ENCODE results near the gene CDCA5.

The CDCA5 gene

GRCh38 chr11:65083834-65084597 lies at the start of gene CDCA5, which contains the start of gene ZFPL1:
CDCA5 (minus strand) TSS chr11:65084040; CDS start chr11:65083978, 62 bp downstream.
ZFPL1 (plus strand) TSS chr11:65084222; CDS start chr11:65084699, 477 bp downstream.
- DNase-seq = peak; percentile 96

GRCh38 chr11:65132988-65133700 lies 49.3 kb upstream of the CDCA5 start:
- DNase-seq = peak; percentile 55

GRCh38 chr11:65132238-65132987 lies 48.6 kb upstream of the CDCA5 start:
- DNase-seq = no peak

- no peak for DNase-seq
Observed at GRCh38 chr11:65131895-65132237, 48.0 kb upstream of the CDCA5 start.

- DNase-seq = no peak
Observed at GRCh38 chr11:65131417-65131776, 47.6 kb upstream of the CDCA5 start.

- DNase-seq = no peak
Observed at GRCh38 chr11:65130631-65131416, 47.0 kb upstream of the CDCA5 start.

GRCh38 chr11:65129649-65130441 lies 46.0 kb upstream of the CDCA5 start:
- DNase-seq = no peak

GRCh38 chr11:65128182-65129145 lies 44.6 kb upstream of the CDCA5 start:
- DNase-seq = no peak

- no peak for DNase-seq
Observed at GRCh38 chr11:65127473-65128181, 43.8 kb upstream of the CDCA5 start.

- DNase-seq = no peak
Observed at GRCh38 chr11:65126624-65127274, 42.9 kb upstream of the CDCA5 start.

GRCh38 chr11:65125197-65126056 lies 41.6 kb upstream of the CDCA5 start:
- DNase-seq = no peak

GRCh38 chr11:65124480-65125196 lies 40.8 kb upstream of the CDCA5 start:
- DNase-seq = no peak

GRCh38 chr11:65121865-65122696 lies 38.2 kb upstream of the CDCA5 start, which contains the start of the genes FAU and MRPL49:
FAU (minus strand) TSS chr11:65122134; CDS start chr11:65121813, 321 bp downstream.
MRPL49 (plus strand) TSS chr11:65122321; CDS start chr11:65122347, 26 bp downstream.
- peak; percentile 99 for DNase-seq

- DNase-seq = peak; percentile 51
Observed at GRCh38 chr11:65121447-65121864, 37.6 kb upstream of the CDCA5 start.

GRCh38 chr11:65120831-65121230 lies 37.0 kb upstream of the CDCA5 start:
- DNase-seq = no peak

- DNase-seq = no peak
Observed at GRCh38 chr11:65119670-65119995, 35.8 kb upstream of the CDCA5 start.
